Naive thymus-derived CD4-positive, alpha-beta T cell (primary cell): ENCODE data around the gene TRIB2. TPM values are rescaled to one million over a fixed set of nuclear protein-coding genes. Genes with fewer than 3 reads are reported as not detected.

Source experiments
- ATAC-seq: fragments of 150-1000 bp; cut with Tn5 transposase; 2 replicates; pipeline ENCODE4 v1.10.0; 2021; ENCODE audit warnings: mild to moderate bottlenecking, moderate library complexity
- CTCF ChIA-PET: fragments of 350-600 bp; sonication (Branson Sonifier 250); formaldehyde crosslinking; loops from one replicate; lab custom pipeline; 2021; ENCODE audit warnings: antibody characterized with exemption; lab: Charles Lee
- POLR2A ChIA-PET: fragments of 350-600 bp; sonication (Branson Sonifier 250); formaldehyde crosslinking; loops from one replicate; lab custom pipeline; 2021; ENCODE audit warnings: antibody characterized with exemption, inconsistent platforms; lab: Charles Lee
- DNase-seq, 9 donors: peaks; one replicate each; pipeline versions ENCODE4 v3.0.0 to v3.0.0-alpha.2; 2020 to 2022; ENCODE audit warnings: mixed read lengths in 1 of 9
- H3K27ac ChIP-seq: one replicate; pipeline ENCODE4 v1.7.0; 2013; ENCODE audit warnings: mild to moderate bottlenecking, low read depth, low read length, moderate library complexity
- H3K27me3 ChIP-seq, 2 donors: one replicate each; pipeline ENCODE4 v1.7.0; 2013; ENCODE audit warnings: low read length in 2 of 2, mild to moderate bottlenecking in 2 of 2, moderate library complexity in 2 of 2; ENCODE audit not compliant: control insufficient read depth in 2 of 2, insufficient read depth in 2 of 2
- H3K36me3 ChIP-seq, 3 experiments: 1 replicate in 2 of 3; 2 replicates in 1 of 3; pipeline ENCODE4 v1.7.0; 2013; ENCODE audit warnings: low read length in 3 of 3, mild to moderate bottlenecking in 3 of 3, moderate library complexity in 1 of 3; ENCODE audit not compliant: insufficient read depth in 3 of 3, control insufficient read depth in 2 of 3
- H3K4me1 ChIP-seq, 2 donors: one replicate each; pipeline ENCODE4 v1.7.0; 2013; ENCODE audit warnings: low read length in 2 of 2, mild to moderate bottlenecking in 2 of 2, moderate library complexity in 1 of 2; ENCODE audit not compliant: control insufficient read depth in 2 of 2, insufficient read depth in 2 of 2
- H3K4me3 ChIP-seq: 2 replicates; pipeline ENCODE4 v1.7.0; 2013; ENCODE audit warnings: mild to moderate bottlenecking, low read length
- H3K9me3 ChIP-seq, 3 experiments: 1 replicate in 2 of 3; 2 replicates in 1 of 3; pipeline ENCODE4 v1.7.0; 2013; ENCODE audit warnings: low read length in 3 of 3; ENCODE audit not compliant: control insufficient read depth in 2 of 3
- H3K27ac Mint-ChIP-seq, 9 donors: one replicate each; pipeline ENCODE4 v1.8.0; 2020 to 2022; ENCODE audit warnings: mixed read lengths in 9 of 9, mild to moderate bottlenecking in 8 of 9, moderate library complexity in 5 of 9, inconsistent platforms in 2 of 9
- H3K27me3 Mint-ChIP-seq, 5 donors: one replicate each; pipeline ENCODE4 v1.8.0; 2021 to 2022; ENCODE audit warnings: mixed read lengths in 5 of 5, mild to moderate bottlenecking in 1 of 5
- H3K36me3 Mint-ChIP-seq, 5 donors: one replicate each; pipeline ENCODE4 v1.8.0; 2020 to 2022; ENCODE audit warnings: mixed read lengths in 5 of 5, mild to moderate bottlenecking in 3 of 5, inconsistent platforms in 1 of 5
- H3K4me1 Mint-ChIP-seq, 7 donors: one replicate each; pipeline ENCODE4 v1.8.0; 2020 to 2022; ENCODE audit warnings: mixed read lengths in 7 of 7, mild to moderate bottlenecking in 3 of 7, inconsistent platforms in 1 of 7
- H3K4me3 Mint-ChIP-seq, 10 donors: one replicate each; pipeline ENCODE4 v1.8.0; 2020 to 2022; ENCODE audit warnings: mild to moderate bottlenecking in 10 of 10, mixed read lengths in 10 of 10, moderate library complexity in 6 of 10, inconsistent platforms in 2 of 10
- H3K9me3 Mint-ChIP-seq, 11 donors: one replicate each; pipeline ENCODE4 v1.8.0; 2020 to 2022; ENCODE audit warnings: mixed read lengths in 11 of 11, mild to moderate bottlenecking in 4 of 11, inconsistent platforms in 1 of 11, moderate library complexity in 1 of 11
- intact Hi-C, 2 donors: fragments of 100-400 bp; cut with micrococcal nuclease; formaldehyde crosslinking; loops; one replicate each; pipeline ENCODE4 v1.15.1; 2023
- polyA plus RNA-seq, 2 donors: library from polyadenylated mRNA; unstranded; fragments of 300-500 nt; fragmentation: Illumina TruSeq; gene quantifications; one replicate each; pipeline ENCODE4 v1.2.3, GENCODE V29; 2021
- total RNA-seq, 6 experiments: library from RNA in 5 of 6; stranded (reverse) in 5 of 6; gene quantifications; 1 replicate in 5 of 6; 2 replicates in 1 of 6; pipeline ENCODE4 v1.2.3 and lab custom pipeline; 2021 to 2026

The TRIB2 gene
- total and polyA plus RNA-seq, 7 experiments from 2014 or later, result 41.3 to 125 (median 90.7) TPM

- H3K27me3 ChIP-seq, result no peaks in the 10 kb centered on the region
- ATAC-seq (no peak), DNase-seq (no peak)
- H3K9me3 ChIP-seq, result peaks cover 0 to 6% (median 0%) of the 10 kb centered on the region in 3 experiments
- Mint-ChIP-seq H3K27ac (no peak overlapping the region), H3K27me3 (peaks cover 0 to 38% (median 0%) of the 10 kb centered on the region in 5 donors), H3K9me3 (peaks cover 0 to 14% (median 8%) of the 10 kb centered on the region in 11 donors), H3K4me3 (no peak overlapping the region), H3K36me3 (peaks cover 0 to 7% (median 6%) of the 10 kb centered on the region in 5 donors), H3K4me1 (peaks cover 0 to 8% (median 3%) of the 10 kb centered on the region in 7 donors)
- intact Hi-C loops, result no loop called here
- no peaks in the 10 kb centered on the region for H3K36me3 ChIP-seq
- H3K27ac ChIP-seq, result no peak overlapping the region
- CTCF ChIA-PET, result no interaction called here
- no peaks in the 10 kb centered on the region for H3K4me1 ChIP-seq
- no peak overlapping the region for H3K4me3 ChIP-seq
- POLR2A ChIA-PET, result interaction anchor here (0.7 kb wide), 1 partner anchor 9 kb away, joined by 4 read pairs; no protein-coding TSS in a partner anchor
Measured at GRCh38 chr2:12683457-12684100, 33.2 kb upstream of the TRIB2 start.

GRCh38 chr2:12684471-12684936, 32.2 kb upstream of the TRIB2 start:
- ChIA-PET CTCF (no interaction called here), POLR2A (no interaction called here)
- Histone ChIP-seq H3K27ac (no peak overlapping the region), H3K9me3 (peaks cover 0 to 6% (median 0%) of the 10 kb centered on the region in 3 experiments), H3K4me1 (no peaks in the 10 kb centered on the region), H3K27me3 (no peaks in the 10 kb centered on the region), H3K36me3 (no peaks in the 10 kb centered on the region), H3K4me3 (no peak overlapping the region)
- ATAC-seq (no peak), DNase-seq (no peak)
- H3K9me3 Mint-ChIP-seq, result peaks cover 0 to 13% (median 7%) of the 10 kb centered on the region in 11 donors
- peaks cover 0 to 8% (median 3%) of the 10 kb centered on the region in 7 donors for H3K4me1 Mint-ChIP-seq
- H3K27me3 Mint-ChIP-seq, result peaks cover 0 to 39% (median 0%) of the 10 kb centered on the region in 5 donors
- H3K36me3 Mint-ChIP-seq, result peaks cover 0 to 7% (median 6%) of the 10 kb centered on the region in 5 donors
- H3K27ac Mint-ChIP-seq, result no peak overlapping the region
- no peak overlapping the region for H3K4me3 Mint-ChIP-seq
- intact Hi-C loops, result no loop called here

DNA sequence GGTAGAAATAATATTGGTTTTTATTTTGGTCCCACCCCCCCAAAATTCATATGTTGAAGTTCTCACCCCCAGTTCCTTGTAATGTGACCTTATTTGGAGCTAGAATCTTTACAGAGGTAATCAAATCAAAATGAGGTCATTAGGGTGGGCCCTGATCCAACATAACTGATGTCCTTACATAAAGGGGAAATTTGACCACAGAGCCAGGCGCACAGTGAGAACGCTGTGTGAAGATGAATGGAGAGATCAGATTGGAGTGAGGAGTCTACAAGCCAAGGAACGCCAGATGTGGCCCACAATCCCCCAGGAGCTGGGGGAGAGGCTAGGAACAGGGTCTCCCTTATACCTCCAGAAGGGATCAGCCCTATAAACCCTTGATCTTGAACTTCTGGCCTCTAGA, 31.6 kb upstream of the TRIB2 start:
- POLR2A ChIA-PET, result no interaction called here
- H3K27me3 ChIP-seq, result no peaks in the 10 kb centered on the region

DNA sequence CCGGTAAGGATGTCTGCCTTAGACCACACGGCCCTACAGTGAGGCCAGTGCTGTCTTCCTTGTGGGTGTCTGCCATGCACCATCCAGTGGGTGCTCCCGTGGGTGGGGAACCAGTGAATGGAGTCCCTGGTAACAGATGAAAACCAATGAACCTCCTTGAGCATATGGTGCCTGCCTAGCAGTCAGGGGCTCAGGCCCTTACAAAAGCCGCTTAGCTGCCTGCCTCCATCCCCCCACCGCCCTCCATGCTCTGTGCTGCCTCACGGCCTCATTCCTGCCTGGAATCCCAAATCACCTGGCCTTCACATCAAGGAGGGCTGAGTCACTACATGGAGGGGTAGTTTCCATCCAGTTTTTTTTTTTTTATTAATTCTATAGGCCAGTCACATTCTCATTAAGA, 30.8 kb upstream of the TRIB2 start:
- intact Hi-C loops, result no loop called here
- H3K27ac ChIP-seq, result no peak overlapping the region
- CTCF ChIA-PET, result no interaction called here
- no peak overlapping the region for H3K4me3 Mint-ChIP-seq
- no peak overlapping the region for H3K27ac Mint-ChIP-seq
- peaks cover 0 to 11% (median 4%) of the 10 kb centered on the region in 11 donors for H3K9me3 Mint-ChIP-seq
- H3K36me3 Mint-ChIP-seq, result no peaks in the 10 kb centered on the region
- no peak for DNase-seq
- H3K27me3 Mint-ChIP-seq, result peaks cover 0 to 41% (median 0%) of the 10 kb centered on the region in 5 donors
- POLR2A ChIA-PET, result no interaction called here
- no peaks in the 10 kb centered on the region for H3K9me3 ChIP-seq
- no peak overlapping the region for H3K4me3 ChIP-seq
- no peak for ATAC-seq
- no peaks in the 10 kb centered on the region for H3K36me3 ChIP-seq
- no peaks in the 10 kb centered on the region for H3K4me1 ChIP-seq
- no peaks in the 10 kb centered on the region for H3K27me3 ChIP-seq
- H3K4me1 Mint-ChIP-seq, result peaks cover 0 to 8% (median 3%) of the 10 kb centered on the region in 7 donors

More for the DNA sequence above, 31.6 kb upstream of the TRIB2 start:
- Mint-ChIP-seq H3K4me3 (no peak overlapping the region), H3K27me3 (peaks cover 0 to 39% (median 0%) of the 10 kb centered on the region in 5 donors), H3K4me1 (peaks cover 0 to 8% (median 3%) of the 10 kb centered on the region in 7 donors), H3K9me3 (peaks cover 3 to 12% (median 6%) of the 10 kb centered on the region in 11 donors), H3K27ac (no peak overlapping the region), H3K36me3 (peaks cover 0 to 2% (median under 1%) of the 10 kb centered on the region in 5 donors)
- Histone ChIP-seq H3K9me3 (peaks cover 0 to 6% (median 0%) of the 10 kb centered on the region in 3 experiments), H3K36me3 (no peaks in the 10 kb centered on the region), H3K4me1 (no peaks in the 10 kb centered on the region), H3K4me3 (no peak overlapping the region), H3K27ac (no peak overlapping the region)
- CTCF ChIA-PET, result no interaction called here
- DNase-seq (no peak), ATAC-seq (no peak)
- intact Hi-C loops, result no loop called here

DNA sequence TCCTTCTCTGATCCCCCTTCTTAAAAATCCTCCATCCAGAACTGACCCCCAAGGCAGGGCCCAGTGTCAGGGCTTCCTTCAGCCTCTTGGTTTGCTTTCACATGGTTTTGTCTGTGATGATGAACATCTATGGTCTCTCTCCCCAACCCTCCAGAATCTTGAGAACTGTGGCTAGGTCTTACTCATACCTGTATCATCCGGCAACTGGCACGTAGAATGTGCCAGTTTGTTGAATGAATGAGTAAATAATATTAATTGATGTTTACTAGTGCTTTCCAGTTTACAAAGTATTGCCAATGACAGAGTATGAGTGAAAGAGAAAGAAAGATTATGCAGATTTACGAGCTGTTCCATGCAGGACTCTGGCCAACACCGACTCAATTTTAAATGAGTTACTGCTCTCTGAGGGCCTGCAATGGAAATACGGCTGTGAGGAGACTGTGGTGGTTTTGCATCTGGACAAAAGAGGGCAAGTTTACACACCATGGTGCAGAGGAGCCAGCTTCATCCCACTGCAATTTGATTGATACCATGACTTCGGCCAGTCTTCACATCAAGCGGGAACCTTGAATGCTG, 29.9 kb upstream of the TRIB2 start:
- no peaks in the 10 kb centered on the region for H3K4me1 ChIP-seq
- Mint-ChIP-seq H3K27ac (no peak overlapping the region), H3K4me3 (no peak overlapping the region), H3K36me3 (peaks cover 0 to 3% (median 3%) of the 10 kb centered on the region in 5 donors), H3K4me1 (peaks cover 0 to 8% (median 3%) of the 10 kb centered on the region in 7 donors), H3K27me3 (peaks cover 0 to 37% (median 0%) of the 10 kb centered on the region in 5 donors), H3K9me3 (peaks cover 0 to 16% (median 4%) of the 10 kb centered on the region in 11 donors)
- ChIA-PET POLR2A (no interaction called here), CTCF (interaction anchor here (0.6 kb wide), 1 partner anchor 126 kb away, joined by 4 read pairs; no protein-coding TSS in a partner anchor)
- DNase-seq (no peak), ATAC-seq (no peak)
- H3K27ac ChIP-seq, result no peak overlapping the region
- H3K9me3 ChIP-seq, result no peaks in the 10 kb centered on the region
- intact Hi-C loops, result no loop called here
- no peak overlapping the region for H3K4me3 ChIP-seq
- H3K27me3 ChIP-seq, result no peaks in the 10 kb centered on the region
- H3K36me3 ChIP-seq, result no peaks in the 10 kb centered on the region

GRCh38 chr2:12688091-12688490, 28.6 kb upstream of the TRIB2 start:
- Mint-ChIP-seq H3K9me3 (peaks cover 0 to 21% (median 8%) of the 10 kb centered on the region in 11 donors), H3K27me3 (peaks cover 0 to 28% (median 0%) of the 10 kb centered on the region in 5 donors), H3K36me3 (peaks cover 0 to 8% (median 5%) of the 10 kb centered on the region in 5 donors), H3K4me3 (no peak overlapping the region), H3K4me1 (peaks cover 0 to 8% (median 4%) of the 10 kb centered on the region in 7 donors), H3K27ac (peak overlapping the region in 1 of 9 donors; percentile 72)
- no peaks in the 10 kb centered on the region for H3K27me3 ChIP-seq
- H3K4me1 ChIP-seq, result no peaks in the 10 kb centered on the region
- CTCF ChIA-PET, result no interaction called here
- no peak for ATAC-seq
- POLR2A ChIA-PET, result no interaction called here
- H3K36me3 ChIP-seq, result no peaks in the 10 kb centered on the region
- H3K9me3 ChIP-seq, result peaks cover 0 to 5% (median 0%) of the 10 kb centered on the region in 3 experiments
- no peak overlapping the region for H3K27ac ChIP-seq
- intact Hi-C loops, result no loop called here
- DNase-seq, result no peak
- no peak overlapping the region for H3K4me3 ChIP-seq
